ENCODE results near the gene EOMES. TPM values are rescaled to one million over a fixed set of nuclear protein-coding genes. Genes with fewer than 3 reads are reported as not detected.

Gene EOMES
- total and polyA plus RNA-seq, 4 donors: 0.12 to 1.3 (median 0.48) TPM

- TF ChIP-seq CTCF (IDR thresholded peaks at IDR 0.05; ENCODE audit: control extremely low read depth, extremely low read depth): no peak
- ATAC-seq (ENCODE audit: insufficient read depth, low FRiP score): no peak
Measured at GRCh38 chr3:27699067-27699466, 23.1 kb downstream of the EOMES start.

GRCh38 chr3:27696906-27697305 is 25.2 kb downstream of the EOMES start:
- no peak overlapping the region for H3K9ac ChIP-seq (ENCODE audit: insufficient read depth in 1 of 2, low read length in 2 of 2)
- no peaks in the 10 kb centered on the region for H3K4me1 ChIP-seq (ENCODE audit: control insufficient read depth in 5 of 5, insufficient read depth in 5 of 5, low read length in 5 of 5)
- no peaks in the 10 kb centered on the region for H3K27me3 ChIP-seq (ENCODE audit: control insufficient read depth in 3 of 3, insufficient read depth in 3 of 3, low read length in 2 of 3)
- no peak for ATAC-seq (ENCODE audit: insufficient read depth, low FRiP score)
- H3K9me3 ChIP-seq (ENCODE audit: control insufficient read depth in 4 of 4, insufficient read depth in 3 of 4, low read length in 3 of 4): no peaks in the 10 kb centered on the region
- no peak overlapping the region for H3K27ac ChIP-seq (ENCODE audit: low read depth in 1 of 2, low read length in 1 of 2)
- H3K36me3 ChIP-seq (ENCODE audit: control insufficient read depth in 4 of 4, insufficient read depth in 4 of 4, low read length in 4 of 4): no peaks in the 10 kb centered on the region
- WGBS, 2 donors: 55 to 61% methylated on average over 1 of the region's 1 CpG
- no peak for DNase-seq
- no peak overlapping the region for H3K4me3 ChIP-seq
- no peak for TF ChIP-seq CTCF (IDR thresholded peaks at IDR 0.05; ENCODE audit: control extremely low read depth, extremely low read depth)

More at GRCh38 chr3:27699067-27699466, 23.1 kb downstream of the EOMES start:
- Histone ChIP-seq H3K27ac (ENCODE audit: low read depth in 1 of 2, low read length in 1 of 2) (no peak overlapping the region), H3K9me3 (ENCODE audit: control insufficient read depth in 4 of 4, insufficient read depth in 3 of 4, low read length in 3 of 4) (no peaks in the 10 kb centered on the region), H3K9ac (ENCODE audit: insufficient read depth in 1 of 2, low read length in 2 of 2) (no peak overlapping the region), H3K4me3 (no peak overlapping the region), H3K4me1 (ENCODE audit: control insufficient read depth in 5 of 5, insufficient read depth in 5 of 5, low read length in 5 of 5) (no peaks in the 10 kb centered on the region), H3K27me3 (ENCODE audit: control insufficient read depth in 3 of 3, insufficient read depth in 3 of 3, low read length in 2 of 3) (no peaks in the 10 kb centered on the region), H3K36me3 (ENCODE audit: control insufficient read depth in 4 of 4, insufficient read depth in 4 of 4, low read length in 4 of 4) (no peaks in the 10 kb centered on the region)
- no peak for DNase-seq
- 74 to 78% methylated on average over 3 of the region's 3 CpGs for WGBS, 2 donors

GRCh38 chr3:27695636-27696035 is 26.5 kb downstream of the EOMES start:
- Histone ChIP-seq H3K4me1 (ENCODE audit: control insufficient read depth in 5 of 5, insufficient read depth in 5 of 5, low read length in 5 of 5) (no peaks in the 10 kb centered on the region), H3K4me3 (no peak overlapping the region), H3K36me3 (ENCODE audit: control insufficient read depth in 4 of 4, insufficient read depth in 4 of 4, low read length in 4 of 4) (no peaks in the 10 kb centered on the region), H3K27me3 (ENCODE audit: control insufficient read depth in 3 of 3, insufficient read depth in 3 of 3, low read length in 2 of 3) (no peaks in the 10 kb centered on the region), H3K27ac (ENCODE audit: low read depth in 1 of 2, low read length in 1 of 2) (no peak overlapping the region), H3K9ac (ENCODE audit: insufficient read depth in 1 of 2, low read length in 2 of 2) (no peak overlapping the region), H3K9me3 (ENCODE audit: control insufficient read depth in 4 of 4, insufficient read depth in 3 of 4, low read length in 3 of 4) (no peaks in the 10 kb centered on the region)
- no peak for TF ChIP-seq CTCF (IDR thresholded peaks at IDR 0.05; ENCODE audit: control extremely low read depth, extremely low read depth)
- whole genome bisulfite sequencing, 2 donors: 91 to 94% methylated on average over 2 of the region's 2 CpGs
- DNase-seq (no peak), ATAC-seq (ENCODE audit: insufficient read depth, low FRiP score) (no peak)

- peaks cover 0 to 4% (median 3%) of the 10 kb centered on the region in 4 donors for H3K9me3 ChIP-seq (ENCODE audit: control insufficient read depth in 4 of 4, insufficient read depth in 3 of 4, low read length in 3 of 4)
- TF ChIP-seq CTCF (IDR thresholded peaks at IDR 0.05; ENCODE audit: control extremely low read depth, extremely low read depth): no peak
- H3K27me3 ChIP-seq (ENCODE audit: control insufficient read depth in 3 of 3, insufficient read depth in 3 of 3, low read length in 2 of 3): no peaks in the 10 kb centered on the region
- H3K36me3 ChIP-seq (ENCODE audit: control insufficient read depth in 4 of 4, insufficient read depth in 4 of 4, low read length in 4 of 4): no peaks in the 10 kb centered on the region
- ATAC-seq (ENCODE audit: insufficient read depth, low FRiP score) (no peak), DNase-seq (no peak)
- H3K4me3 ChIP-seq: no peak overlapping the region
- 77 to 79% methylated on average over 5 of the region's 5 CpGs for WGBS, 2 donors
- H3K9ac ChIP-seq (ENCODE audit: insufficient read depth in 1 of 2, low read length in 2 of 2): no peak overlapping the region
- H3K4me1 ChIP-seq (ENCODE audit: control insufficient read depth in 5 of 5, insufficient read depth in 5 of 5, low read length in 5 of 5): no peaks in the 10 kb centered on the region
- H3K27ac ChIP-seq (ENCODE audit: low read depth in 1 of 2, low read length in 1 of 2): no peak overlapping the region
Measured at GRCh38 chr3:27688053-27688452, 34.1 kb downstream of the EOMES start.
